Nephron (organoid): ENCODE data around the gene TNFAIP1.
A peak's percentile ranks its signal among the peaks of the same experiment; 100 is the strongest.

ENCODE experiments used
- H3K27ac Mint-ChIP-seq, 3 experiments: 2 replicates each; pipeline ENCODE4 v1.8.0; 2020; ENCODE audit warnings: mixed read lengths in 3 of 3, mild to moderate bottlenecking in 2 of 3, moderate library complexity in 1 of 3
- H3K27me3 Mint-ChIP-seq: 2 replicates; pipeline ENCODE4 v1.8.0; 2021; ENCODE audit warnings: low read depth, mild to moderate bottlenecking, moderate library complexity, mixed read lengths
- H3K36me3 Mint-ChIP-seq: 2 replicates; pipeline ENCODE4 v1.8.0; 2020; ENCODE audit warnings: low read depth, mixed read lengths
- H3K4me1 Mint-ChIP-seq: 2 replicates; pipeline ENCODE4 v1.8.0; 2020; ENCODE audit warnings: mixed read lengths
- H3K4me3 Mint-ChIP-seq, 3 experiments: 2 replicates each; pipeline ENCODE4 v1.8.0; 2020; ENCODE audit warnings: mild to moderate bottlenecking in 3 of 3, mixed read lengths in 3 of 3, moderate library complexity in 2 of 3
- H3K9me3 Mint-ChIP-seq: 2 replicates; pipeline ENCODE4 v1.8.0; 2020; ENCODE audit warnings: mixed read lengths
- CTCF ChIP-seq, 3 experiments: fragments of 200-600 bp; sonication (generic); IDR thresholded peaks; one replicate each; pipeline ENCODE4 v1.5.0; 2021; ENCODE audit warnings: antibody characterized with exemption in 3 of 3; ENCODE audit not compliant: unreplicated experiment in 3 of 3

TNFAIP1 gene

GRCh38 chr17:28368915-28369683 lies 33.5 kb downstream of the TNFAIP1 start:
- TF ChIP-seq CTCF (IDR thresholded peaks at IDR 0.05; ENCODE audit: unreplicated experiment in 3 of 3): no peak
- Mint-ChIP-seq H3K36me3 (no peaks in the 10 kb centered on the region), H3K27ac (no peak overlapping the region), H3K9me3 (no peaks in the 10 kb centered on the region), H3K27me3 (peaks cover 14% of the 10 kb centered on the region), H3K4me1 (peaks cover 16% of the 10 kb centered on the region), H3K4me3 (peak overlapping the region in 1 of 3 experiments; percentile 26)

GRCh38 chr17:28369684-28370034 lies 34.1 kb downstream of the TNFAIP1 start:
- peaks cover 14% of the 10 kb centered on the region for H3K27me3 Mint-ChIP-seq
- H3K9me3 Mint-ChIP-seq: no peaks in the 10 kb centered on the region
- peak overlapping the region in 2 of 3 experiments; percentile 34 to 58 for H3K4me3 Mint-ChIP-seq
- H3K36me3 Mint-ChIP-seq: no peaks in the 10 kb centered on the region
- peaks cover 16% of the 10 kb centered on the region for H3K4me1 Mint-ChIP-seq
- TF ChIP-seq CTCF (IDR thresholded peaks at IDR 0.05; ENCODE audit: unreplicated experiment in 3 of 3): no peak
- peak overlapping the region in 1 of 3 experiments; percentile 65 for H3K27ac Mint-ChIP-seq

DNA sequence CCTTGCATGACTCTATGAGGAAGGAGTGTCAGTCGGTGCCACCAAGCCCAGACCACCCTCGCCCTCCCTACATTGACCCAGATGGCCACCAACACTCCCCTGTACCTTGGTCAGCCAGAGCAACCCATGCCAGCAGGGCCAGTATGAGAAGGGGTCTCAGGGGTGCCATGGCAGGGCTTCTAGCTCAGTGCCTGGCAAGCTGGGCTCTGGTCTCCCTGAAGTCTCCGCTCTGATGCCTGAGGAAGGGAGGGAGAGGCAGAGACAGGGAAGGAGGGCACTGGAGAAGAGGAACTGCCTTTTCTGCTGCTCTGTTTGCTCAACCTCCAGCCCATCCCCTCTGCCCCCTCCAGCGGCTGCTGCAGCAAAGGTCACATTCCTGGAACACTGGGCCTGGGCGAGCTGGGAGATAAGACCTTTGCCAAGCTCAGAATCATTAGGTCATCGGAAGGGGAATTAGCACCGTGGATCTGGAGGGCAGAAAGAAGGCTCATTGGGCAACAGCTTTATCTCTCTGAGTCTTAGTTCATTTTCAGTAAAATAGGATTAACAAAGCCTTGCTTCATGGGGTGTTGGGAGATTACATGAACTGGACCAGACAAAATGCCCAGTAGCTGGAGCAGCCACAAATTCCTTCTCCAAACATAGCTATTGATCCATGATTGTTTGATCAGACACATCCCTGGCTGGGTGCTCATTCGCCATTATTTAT lies 34.6 kb downstream of the TNFAIP1 start, which contains the start of gene VTN:
Gene VTN, minus strand, starts transcription at position 273 of the 709 bp plus-strand sequence. Its CDS starts 104 bp downstream, at position 169.
- peak within 1 kb of the TSS; percentile 65 to 85 (median 79) for H3K27ac Mint-ChIP-seq
- H3K27me3 Mint-ChIP-seq: peaks cover 14% of the 10 kb centered on the region
- no peak for TF ChIP-seq CTCF (IDR thresholded peaks at IDR 0.05; ENCODE audit: unreplicated experiment in 3 of 3)
- no peaks in the 10 kb centered on the region for H3K9me3 Mint-ChIP-seq
- H3K4me3 Mint-ChIP-seq: peak within 1 kb of the TSS; percentile 89 to 92 (median 91)
- H3K36me3 Mint-ChIP-seq: no peaks in the 10 kb centered on the region
- peaks cover 16% of the 10 kb centered on the region for H3K4me1 Mint-ChIP-seq

GRCh38 chr17:28370744-28371103 lies 35.2 kb downstream of the TNFAIP1 start:
- H3K4me1 Mint-ChIP-seq: peaks cover 16% of the 10 kb centered on the region
- peaks cover 14% of the 10 kb centered on the region for H3K27me3 Mint-ChIP-seq
- no peaks in the 10 kb centered on the region for H3K36me3 Mint-ChIP-seq
- H3K4me3 Mint-ChIP-seq: peak overlapping the region; percentile 89 to 92 (median 91)
- no peaks in the 10 kb centered on the region for H3K9me3 Mint-ChIP-seq
- peak overlapping the region; percentile 65 to 85 (median 79) for H3K27ac Mint-ChIP-seq
- no peak for TF ChIP-seq CTCF (IDR thresholded peaks at IDR 0.05; ENCODE audit: unreplicated experiment in 3 of 3)

DNA sequence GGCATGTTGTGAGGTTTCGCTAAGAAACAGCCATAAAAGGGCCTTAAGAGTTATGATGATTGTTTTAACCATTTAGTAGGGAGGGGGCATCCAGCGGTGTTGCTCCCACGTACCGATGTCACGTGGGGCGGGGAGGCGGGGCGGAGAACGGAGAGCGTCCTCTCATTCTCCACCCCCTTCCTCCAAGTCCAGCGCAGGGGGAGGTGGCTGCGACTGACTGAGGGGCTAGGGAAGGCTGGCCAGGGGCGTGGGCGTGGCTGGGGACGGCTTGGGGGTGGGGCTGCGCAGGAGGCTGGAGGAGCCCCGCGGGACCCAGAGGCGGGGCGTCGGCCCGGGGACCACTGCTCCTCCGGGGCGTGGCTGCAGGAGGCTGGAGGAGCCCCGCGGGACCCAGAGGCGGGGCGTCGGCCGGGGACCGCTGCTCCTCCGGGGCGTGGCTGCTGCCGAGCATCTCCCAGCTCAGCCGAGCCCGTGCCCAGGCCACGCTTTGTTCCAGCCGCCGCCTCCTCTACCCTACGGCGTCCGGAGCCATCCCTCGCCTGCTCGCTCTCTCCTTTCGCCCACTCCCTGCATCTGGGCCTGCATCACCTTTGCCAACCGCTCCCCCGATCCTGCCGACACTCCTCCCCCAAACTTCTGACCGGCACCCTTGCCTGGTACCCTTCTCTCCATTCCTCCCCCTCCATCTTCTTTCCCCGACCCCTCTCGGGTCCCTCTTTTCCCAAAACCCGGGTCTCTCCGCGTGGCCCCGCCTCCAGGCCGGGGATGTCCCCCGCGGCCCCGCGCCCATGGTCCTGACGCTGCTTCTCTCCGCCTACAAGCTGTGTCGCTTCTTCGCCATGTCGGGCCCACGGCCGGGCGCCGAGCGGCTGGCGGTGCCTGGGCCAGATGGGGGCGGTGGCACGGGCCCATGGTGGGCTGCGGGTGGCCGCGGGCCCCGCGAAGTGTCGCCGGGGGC lies 36.0 kb downstream of the TNFAIP1 start, which contains the start of gene SARM1:
Gene SARM1, plus strand, starts transcription at position 450 of the 958 bp plus-strand sequence. Its CDS starts 339 bp downstream, at position 789.
- peaks cover 14% of the 10 kb centered on the region for H3K27me3 Mint-ChIP-seq
- no peaks in the 10 kb centered on the region for H3K36me3 Mint-ChIP-seq
- TF ChIP-seq CTCF (IDR thresholded peaks at IDR 0.05; ENCODE audit: unreplicated experiment in 3 of 3): no peak
- H3K4me3 Mint-ChIP-seq: peak within 1 kb of the TSS; percentile 90 to 92 (median 91)
- H3K9me3 Mint-ChIP-seq: no peaks in the 10 kb centered on the region
- peak within 1 kb of the TSS; percentile 77 to 85 (median 79) for H3K27ac Mint-ChIP-seq
- H3K4me1 Mint-ChIP-seq: peaks cover 16% of the 10 kb centered on the region
